GM10266 (cell line): ENCODE measurements around the gene DAB2IP.

Experiments used
- DNase-seq: peaks from one replicate; pipeline ENCODE4 v3.0.0; 2012; ENCODE audit errors: extremely low spot score
- TF ChIP-seq, protein P1 (sequence below): IDR thresholded peaks from 2 replicates; pipeline ENCODE4 v1.5.1; 2012; ENCODE audit warnings: mild to moderate bottlenecking, low read depth; ENCODE audit not compliant: control insufficient read depth, insufficient read depth; ENCODE audit errors: missing control alignments

DAB2IP gene

DNA sequence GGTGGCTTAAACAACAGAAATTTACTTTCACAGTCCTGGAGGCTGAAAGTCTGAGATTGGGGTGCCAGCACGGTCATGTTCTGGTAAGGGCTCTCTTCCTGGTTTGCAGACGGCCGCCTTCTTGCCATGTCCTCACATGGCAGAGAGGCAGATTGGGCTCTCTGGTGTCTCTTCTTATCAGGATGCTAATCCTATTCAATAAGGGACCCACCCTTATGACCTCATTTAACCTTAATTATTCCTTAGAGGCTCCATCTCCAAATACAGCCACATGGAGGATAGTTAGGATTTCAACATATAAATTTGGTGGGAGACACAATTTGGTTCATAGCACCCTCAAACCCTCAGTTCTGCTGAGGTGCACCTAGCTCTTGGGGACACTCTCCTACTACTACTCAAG is 180.4 kb downstream of the DAB2IP start:
- TF ChIP-seq, protein P1, sequence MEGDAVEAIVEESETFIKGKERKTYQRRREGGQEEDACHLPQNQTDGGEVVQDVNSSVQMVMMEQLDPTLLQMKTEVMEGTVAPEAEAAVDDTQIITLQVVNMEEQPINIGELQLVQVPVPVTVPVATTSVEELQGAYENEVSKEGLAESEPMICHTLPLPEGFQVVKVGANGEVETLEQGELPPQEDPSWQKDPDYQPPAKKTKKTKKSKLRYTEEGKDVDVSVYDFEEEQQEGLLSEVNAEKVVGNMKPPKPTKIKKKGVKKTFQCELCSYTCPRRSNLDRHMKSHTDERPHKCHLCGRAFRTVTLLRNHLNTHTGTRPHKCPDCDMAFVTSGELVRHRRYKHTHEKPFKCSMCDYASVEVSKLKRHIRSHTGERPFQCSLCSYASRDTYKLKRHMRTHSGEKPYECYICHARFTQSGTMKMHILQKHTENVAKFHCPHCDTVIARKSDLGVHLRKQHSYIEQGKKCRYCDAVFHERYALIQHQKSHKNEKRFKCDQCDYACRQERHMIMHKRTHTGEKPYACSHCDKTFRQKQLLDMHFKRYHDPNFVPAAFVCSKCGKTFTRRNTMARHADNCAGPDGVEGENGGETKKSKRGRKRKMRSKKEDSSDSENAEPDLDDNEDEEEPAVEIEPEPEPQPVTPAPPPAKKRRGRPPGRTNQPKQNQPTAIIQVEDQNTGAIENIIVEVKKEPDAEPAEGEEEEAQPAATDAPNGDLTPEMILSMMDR = no peak
- DNase-seq = no peak

GRCh38 chr9:121833061-121833460 is 181.6 kb downstream of the DAB2IP start:
- TF ChIP-seq, protein P1 = no peak
- DNase-seq = no peak
